GM18907 (cell line): ENCODE data around the gene ALPL.
A peak's percentile ranks its signal among the peaks of the same experiment; 100 is the strongest.
"Not testable (repeated sequence)": the region's sequence is repeated elsewhere in the genome, so short reads cannot be mapped to it uniquely, and the experiment has no call there.

Experiments
- ATAC-seq: cut with Tn5 transposase; IDR thresholded peaks from one replicate; pipeline ENCODE4 v1.9.1; 2021; ENCODE audit warnings: mild to moderate bottlenecking, moderate library complexity; ENCODE audit not compliant: unreplicated experiment

ALPL gene

GRCh38 chr1:21507511-21508270, 1.5 kb upstream of the ALPL start:
- ATAC-seq: no peak

- no peak for ATAC-seq
Measured at GRCh38 chr1:21508580-21509350, 458 bp upstream of the ALPL start.

- no peak for ATAC-seq
Measured at GRCh38 chr1:21510113-21510493, 880 bp downstream of the ALPL start.

DNA sequence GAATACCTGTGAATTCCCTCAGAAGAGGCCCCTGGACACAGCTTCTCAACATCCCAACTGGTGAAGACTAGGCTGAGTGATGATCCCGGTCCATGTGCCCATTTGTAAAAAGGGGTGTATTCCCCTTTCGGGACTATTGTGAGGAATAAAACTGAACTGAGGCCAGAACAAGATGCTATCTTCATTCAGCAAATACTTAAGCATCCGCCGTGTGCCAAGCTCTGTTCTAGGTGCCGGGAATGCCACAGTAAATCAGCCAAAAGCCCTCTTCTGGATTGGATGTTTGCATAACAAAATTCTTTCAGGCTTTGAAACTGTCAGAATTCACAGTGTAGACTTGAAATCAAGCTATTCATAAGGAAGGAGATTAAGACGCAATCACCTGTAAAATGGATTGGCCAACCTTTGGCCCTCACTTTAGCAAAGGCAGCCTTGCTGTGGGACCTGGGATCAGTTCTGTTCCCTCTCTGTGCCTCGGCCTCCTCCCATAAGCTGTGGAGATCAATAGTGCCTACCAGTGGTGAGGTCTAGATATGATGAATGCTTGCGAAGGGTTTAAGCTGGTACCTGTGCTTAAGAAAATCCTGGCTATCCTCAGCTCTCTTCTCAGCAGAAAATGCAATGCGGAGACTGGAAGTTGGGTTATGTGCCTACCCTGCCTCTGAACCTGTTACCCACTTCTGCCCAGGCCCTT, 1.8 kb downstream of the ALPL start:
- ATAC-seq: no peak

GRCh38 chr1:21511579-21512522, 2.6 kb downstream of the ALPL start:
- no peak for ATAC-seq

- ATAC-seq: peak; percentile 77
Measured at GRCh38 chr1:21514245-21514644, 5.0 kb downstream of the ALPL start.

DNA sequence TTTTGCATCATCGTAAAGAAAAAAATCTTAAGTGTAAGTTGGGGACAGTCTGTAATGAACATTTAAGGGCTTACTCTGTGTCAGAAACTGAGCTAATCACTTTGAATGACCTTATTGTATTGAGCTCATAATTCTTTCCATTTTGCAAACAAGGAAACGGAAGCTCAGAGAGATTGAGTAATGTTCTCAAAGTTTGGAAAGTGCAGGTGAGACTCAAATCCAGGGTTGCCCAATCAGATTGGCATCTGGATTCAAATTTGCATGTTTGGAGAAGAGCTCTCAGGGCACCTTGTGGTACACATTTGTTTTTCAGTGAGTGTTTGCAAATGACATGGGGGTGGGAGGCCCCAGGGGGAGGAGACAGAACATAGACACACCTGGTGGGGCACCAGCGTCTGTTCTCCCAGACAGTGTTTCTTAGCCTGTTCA, 8.0 kb downstream of the ALPL start:
- no peak for ATAC-seq

GRCh38 chr1:21517660-21518480, 8.6 kb downstream of the ALPL start:
- ATAC-seq: no peak

- no peak for ATAC-seq
Measured at GRCh38 chr1:21518774-21519455, 9.7 kb downstream of the ALPL start.

- not testable (repeated sequence) for ATAC-seq
Measured at GRCh38 chr1:21519486-21520070, 10.4 kb downstream of the ALPL start.

GRCh38 chr1:21520899-21521716, 11.9 kb downstream of the ALPL start:
- no peak for ATAC-seq

DNA sequence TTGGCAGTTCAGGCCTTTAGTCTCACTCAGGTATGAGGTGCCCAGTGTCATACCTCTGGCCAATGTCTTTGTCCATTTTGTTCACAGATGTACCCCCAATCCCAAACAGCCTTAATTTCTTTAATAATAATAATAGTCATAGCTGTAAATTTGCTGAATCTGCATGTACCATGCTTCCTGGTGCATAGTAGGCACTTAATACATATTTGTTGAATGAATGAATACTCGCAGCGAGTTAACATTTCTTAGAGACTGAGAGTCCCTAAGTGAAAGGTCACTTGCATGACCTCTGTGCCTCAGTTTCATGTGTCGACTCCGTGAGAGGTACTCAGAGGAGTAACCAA, 12.5 kb downstream of the ALPL start:
- ATAC-seq: no peak

GRCh38 chr1:21522525-21523038, 13.4 kb downstream of the ALPL start:
- ATAC-seq: no peak

DNA sequence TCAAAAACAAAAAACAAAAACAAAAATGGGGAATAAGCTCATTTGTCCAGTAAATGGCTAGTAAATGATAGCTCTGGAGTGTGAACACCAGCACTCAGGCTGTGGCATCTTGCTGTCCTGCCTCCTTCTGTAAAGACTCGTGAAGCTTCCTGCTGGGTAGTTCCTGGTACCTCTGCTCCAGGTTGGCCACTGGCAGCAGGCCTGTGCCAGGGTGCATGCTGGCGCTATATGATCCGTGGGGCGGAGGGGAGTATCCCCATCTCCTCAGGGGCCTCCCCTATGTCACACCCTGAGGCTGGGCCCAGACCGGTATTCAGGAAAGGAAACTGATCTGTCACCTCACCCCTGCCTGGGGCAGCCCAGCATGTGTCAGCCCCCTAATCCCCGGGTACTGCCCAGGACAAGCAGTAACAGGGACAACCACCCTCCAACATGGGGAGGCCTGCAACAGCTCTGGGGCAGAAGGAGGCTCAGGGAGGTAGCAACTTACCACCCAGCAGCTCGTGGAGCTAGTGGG, 14.1 kb downstream of the ALPL start:
- ATAC-seq: no peak

DNA sequence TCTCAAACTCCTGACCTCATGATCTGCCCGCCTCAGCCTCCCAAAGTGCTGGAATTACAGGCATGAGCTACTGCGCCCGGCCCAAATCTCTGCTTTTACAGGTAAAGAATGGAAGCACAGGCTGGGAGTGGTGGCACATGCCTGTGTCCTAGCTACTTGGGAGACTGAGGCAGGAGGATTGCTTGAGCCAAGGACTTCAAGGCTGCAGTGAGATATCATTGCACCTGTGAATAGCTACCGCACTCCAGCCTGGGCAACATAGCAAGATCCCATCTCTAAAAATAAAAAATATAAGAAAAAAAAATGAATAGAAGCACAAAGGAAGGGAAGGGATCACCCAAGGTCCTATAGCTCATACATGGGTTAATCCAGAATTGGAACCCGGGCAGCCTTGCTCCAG, 15.0 kb downstream of the ALPL start:
- no peak for ATAC-seq

DNA sequence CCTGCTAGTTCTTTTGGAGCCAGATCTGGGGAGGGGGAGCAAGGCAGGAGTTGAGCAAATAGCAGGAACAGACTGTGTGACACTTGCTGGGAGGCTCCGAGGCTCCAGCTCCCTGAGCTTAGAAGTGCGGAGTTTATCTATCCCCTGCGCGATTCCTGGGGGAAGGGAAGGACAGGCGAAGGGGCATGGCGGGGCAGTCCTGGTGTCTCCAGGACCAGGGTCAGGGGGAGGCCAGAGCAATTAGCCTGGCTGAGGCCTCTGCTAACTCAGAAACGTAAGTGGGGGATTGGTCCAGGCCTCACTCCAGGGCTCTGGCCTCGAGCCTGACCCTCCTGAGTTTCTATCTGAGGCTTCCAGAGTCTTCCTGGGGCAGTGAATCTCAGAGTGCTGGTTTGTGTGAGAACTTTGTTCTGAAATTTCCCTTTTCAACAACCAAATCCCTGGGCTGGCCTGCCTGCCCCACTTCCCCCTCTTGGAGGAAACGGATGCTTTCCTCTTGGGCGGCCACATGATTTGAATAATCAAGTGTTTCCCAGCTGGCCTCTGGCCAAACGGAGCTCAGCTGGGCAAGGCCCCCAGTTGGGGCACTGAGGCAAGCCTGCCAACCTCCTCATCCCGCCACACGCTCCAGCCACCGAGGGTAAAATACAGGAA, 15.6 kb downstream of the ALPL start:
- no peak for ATAC-seq

DNA sequence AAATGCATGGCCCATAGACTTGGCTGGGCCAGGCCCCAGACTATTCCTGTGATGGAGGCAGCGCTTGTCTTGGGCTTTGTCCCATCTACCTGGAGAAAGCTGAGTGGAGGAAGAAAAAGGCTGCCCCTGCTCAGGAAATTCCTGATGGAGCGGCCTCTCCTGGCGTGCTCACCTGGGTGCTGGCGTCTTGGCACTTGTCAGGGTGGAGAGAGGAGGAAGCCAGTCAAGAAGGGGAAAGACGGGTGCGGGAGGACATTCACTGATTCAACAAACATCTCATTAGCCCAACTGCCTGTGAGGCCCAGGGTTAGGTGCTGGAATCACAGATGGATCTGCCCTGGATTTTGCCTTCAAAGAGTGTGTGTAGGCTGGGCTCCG, 16.1 kb downstream of the ALPL start:
- ATAC-seq: no peak
